Fibroblast of villous mesenchyme (primary cell): Measurements from ENCODE around the gene SHLD2. TPM values are rescaled to one million over a fixed set of nuclear protein-coding genes. Genes with fewer than 3 reads are reported as not detected.

Source experiments
- DNase-seq: peaks from one replicate; pipeline ENCODE4 v3.0.0-alpha.2; 2010; ENCODE audit warnings: low read depth
- H3K4me3 ChIP-seq: 2 replicates; pipeline ENCODE4 v1.5.1; 2011; ENCODE audit warnings: low read depth, mild to moderate bottlenecking, low read length
- total RNA-seq: library from RNA; depleted of rRNA; stranded (reverse); fragments of >200 nt; gene quantifications from 2 replicates; pipeline ENCODE4 v1.2.3, GENCODE V29; 2012
- TF ChIP-seq, protein P1 (sequence below): IDR thresholded peaks from 2 replicates; pipeline ENCODE4 v1.5.1; 2012; ENCODE audit warnings: low read depth, mild to moderate bottlenecking, low read length; ENCODE audit not compliant: insufficient read depth

SHLD2 gene
- total RNA-seq, 1 donor = 40.6 TPM

DNA sequence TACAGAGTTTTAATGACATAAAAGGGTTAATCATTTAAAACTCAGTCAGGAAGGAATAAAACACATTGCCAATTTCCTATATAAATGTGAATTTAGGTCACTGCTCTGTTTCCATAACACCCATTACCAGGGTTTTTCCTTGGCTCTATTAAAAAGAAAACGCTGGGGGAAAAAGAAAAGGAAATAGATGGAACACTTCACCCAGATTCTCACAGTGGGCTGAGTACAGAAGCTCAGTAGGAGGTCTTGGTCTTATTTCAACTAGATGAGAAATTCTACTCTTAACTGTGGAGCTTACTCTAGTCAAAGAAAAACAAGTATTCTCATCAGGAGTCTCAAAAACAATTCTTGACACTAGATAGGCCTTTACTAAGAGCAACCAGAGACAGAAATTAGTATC, 36.8 kb upstream of the SHLD2 start:
- TF ChIP-seq, protein P1, sequence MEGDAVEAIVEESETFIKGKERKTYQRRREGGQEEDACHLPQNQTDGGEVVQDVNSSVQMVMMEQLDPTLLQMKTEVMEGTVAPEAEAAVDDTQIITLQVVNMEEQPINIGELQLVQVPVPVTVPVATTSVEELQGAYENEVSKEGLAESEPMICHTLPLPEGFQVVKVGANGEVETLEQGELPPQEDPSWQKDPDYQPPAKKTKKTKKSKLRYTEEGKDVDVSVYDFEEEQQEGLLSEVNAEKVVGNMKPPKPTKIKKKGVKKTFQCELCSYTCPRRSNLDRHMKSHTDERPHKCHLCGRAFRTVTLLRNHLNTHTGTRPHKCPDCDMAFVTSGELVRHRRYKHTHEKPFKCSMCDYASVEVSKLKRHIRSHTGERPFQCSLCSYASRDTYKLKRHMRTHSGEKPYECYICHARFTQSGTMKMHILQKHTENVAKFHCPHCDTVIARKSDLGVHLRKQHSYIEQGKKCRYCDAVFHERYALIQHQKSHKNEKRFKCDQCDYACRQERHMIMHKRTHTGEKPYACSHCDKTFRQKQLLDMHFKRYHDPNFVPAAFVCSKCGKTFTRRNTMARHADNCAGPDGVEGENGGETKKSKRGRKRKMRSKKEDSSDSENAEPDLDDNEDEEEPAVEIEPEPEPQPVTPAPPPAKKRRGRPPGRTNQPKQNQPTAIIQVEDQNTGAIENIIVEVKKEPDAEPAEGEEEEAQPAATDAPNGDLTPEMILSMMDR = no peak
- no peak overlapping the region for H3K4me3 ChIP-seq
- no peak for DNase-seq

DNA sequence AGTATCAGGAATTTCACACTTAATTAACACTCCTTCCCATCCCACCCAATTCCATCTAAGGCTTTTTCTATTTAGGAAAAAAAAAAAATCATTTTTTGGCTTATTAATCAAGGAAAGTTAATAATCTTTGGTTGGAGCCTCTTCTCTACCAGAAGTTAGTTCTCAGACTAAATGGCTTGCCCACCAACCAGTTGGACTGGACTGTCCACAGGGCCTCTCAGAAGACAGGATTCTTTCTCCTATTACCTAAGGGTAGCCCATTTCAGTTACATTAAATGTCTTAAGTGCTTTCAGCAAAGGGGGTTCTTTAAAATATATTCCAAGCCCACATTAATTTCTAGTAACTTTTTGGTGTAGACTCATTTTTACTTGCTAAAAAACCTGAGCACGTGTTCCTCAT, 35.6 kb upstream of the SHLD2 start:
- no peak overlapping the region for H3K4me3 ChIP-seq
- TF ChIP-seq, protein P1 = no peak
- no peak for DNase-seq

DNA sequence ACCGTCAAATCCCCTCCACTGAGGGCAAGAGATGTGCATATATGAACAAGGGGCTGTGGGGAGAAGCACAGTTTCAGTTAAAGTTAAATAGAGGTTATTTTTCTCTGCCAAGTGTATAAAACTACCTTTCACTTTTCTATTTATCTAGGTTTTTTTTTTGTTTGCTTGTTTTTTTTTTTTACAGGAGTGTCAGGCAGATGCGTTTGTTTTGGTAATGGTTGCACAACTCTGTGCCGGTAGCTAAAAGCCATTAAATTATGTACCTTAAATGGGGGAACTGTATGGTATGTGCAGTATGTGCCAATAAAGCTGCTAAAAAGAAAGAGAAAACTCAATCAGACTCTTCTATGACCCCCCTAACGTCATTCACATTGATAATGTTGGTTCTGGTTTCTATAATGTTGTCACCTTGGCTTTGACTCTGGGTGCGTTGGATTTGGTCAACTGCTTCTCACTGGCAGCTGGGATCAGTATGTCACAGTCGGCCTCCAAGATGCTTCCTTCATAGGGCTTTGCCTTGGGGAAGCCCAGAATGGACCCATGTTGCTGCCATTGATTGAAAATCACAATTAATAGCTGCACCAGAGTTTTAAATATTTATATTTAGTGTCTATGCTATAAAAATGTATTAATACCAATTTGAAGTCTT, 34.6 kb upstream of the SHLD2 start:
- no peak for DNase-seq
- TF ChIP-seq, protein P1 = no peak
- H3K4me3 ChIP-seq = no peak overlapping the region

DNA sequence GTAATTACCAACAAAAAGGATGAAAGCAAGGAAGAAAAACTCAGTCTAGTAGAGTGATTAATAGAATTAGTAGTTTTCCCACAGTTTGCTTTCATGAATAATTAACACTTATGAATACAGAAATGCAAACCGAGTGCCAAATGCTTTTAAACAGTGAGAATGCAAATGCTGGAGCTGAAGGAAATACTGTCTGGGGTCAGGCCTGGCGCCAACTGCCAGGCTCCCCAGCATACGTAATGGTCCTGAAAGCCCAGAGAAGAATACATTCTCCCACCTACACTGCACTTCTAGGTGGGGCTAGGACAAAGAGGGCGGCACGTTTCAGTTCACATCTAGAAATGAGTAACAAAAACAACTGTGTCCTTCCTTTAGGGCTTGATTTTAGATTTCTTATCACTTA, 30.4 kb upstream of the SHLD2 start:
- TF ChIP-seq, protein P1 = no peak
- no peak for DNase-seq
- no peak overlapping the region for H3K4me3 ChIP-seq

DNA sequence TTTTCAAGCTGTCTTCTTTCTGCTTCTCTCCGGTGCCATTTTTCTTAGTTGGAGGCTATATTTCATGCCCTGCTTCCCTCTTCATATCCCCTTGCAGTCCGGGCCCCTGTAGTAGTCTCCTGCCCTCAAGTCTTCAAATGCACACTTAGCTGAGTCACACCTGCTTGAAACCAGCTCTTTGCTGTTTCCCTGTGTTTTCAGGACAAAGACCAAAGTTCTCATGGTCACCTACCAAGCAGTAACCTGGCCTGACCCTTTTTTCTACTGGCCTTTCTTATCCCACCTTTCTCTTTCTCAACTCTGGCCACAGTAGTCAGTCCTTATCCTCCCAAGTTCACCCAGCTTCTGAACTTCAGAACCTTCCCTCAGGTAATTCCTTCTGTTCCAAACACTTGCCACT, 28.8 kb upstream of the SHLD2 start:
- H3K4me3 ChIP-seq = no peak overlapping the region
- TF ChIP-seq, protein P1 = no peak
- DNase-seq = no peak

DNA sequence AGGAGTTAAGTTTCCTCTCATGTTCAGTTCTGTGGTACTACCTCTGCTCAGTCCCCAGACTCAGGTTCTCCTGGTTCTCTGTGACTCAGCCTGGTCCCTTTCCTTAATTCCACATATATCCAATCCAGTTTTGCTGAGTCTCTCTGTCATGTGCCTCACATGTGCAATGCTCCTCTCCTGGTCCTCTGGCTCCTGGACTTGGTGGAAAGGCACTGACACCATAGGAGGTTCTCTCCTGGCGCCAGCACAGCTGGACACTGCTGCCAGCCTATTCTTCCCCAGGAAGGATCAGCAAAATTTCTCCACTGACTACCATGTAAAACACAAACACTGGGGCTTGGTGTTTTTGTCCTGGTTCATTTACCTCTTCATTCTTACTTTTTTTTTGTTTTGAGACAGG, 28.1 kb upstream of the SHLD2 start:
- H3K4me3 ChIP-seq = no peak overlapping the region
- no peak for DNase-seq
- TF ChIP-seq, protein P1 = no peak

DNA sequence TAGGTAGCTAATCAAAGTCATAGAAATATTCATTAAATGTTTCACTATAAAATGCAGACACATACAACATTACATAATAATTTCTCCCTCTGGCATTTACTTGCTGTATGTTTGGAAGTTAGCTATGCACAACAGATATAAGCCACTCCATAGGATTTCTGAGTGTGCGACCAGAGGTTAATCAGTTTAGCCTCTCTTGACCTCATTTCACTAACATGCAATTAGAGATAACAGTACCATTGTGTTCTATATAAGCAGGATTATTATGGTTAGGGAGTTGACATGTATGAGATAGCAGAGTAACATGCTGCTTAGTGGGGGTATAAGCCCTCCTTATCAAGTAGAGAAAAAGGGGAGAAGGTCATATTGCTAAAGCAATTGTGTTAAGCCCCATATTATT, 26.7 kb upstream of the SHLD2 start:
- no peak for DNase-seq
- no peak overlapping the region for H3K4me3 ChIP-seq
- TF ChIP-seq, protein P1 = no peak
